Bronchial epithelial cell (primary cell): ENCODE measurements around the gene MYRF. TPM values are rescaled to one million over a fixed set of nuclear protein-coding genes. Genes with fewer than 3 reads are reported as not detected.
A peak's percentile ranks its signal among the peaks of the same experiment; 100 is the strongest.

Experiments used
- DNase-seq: peaks from one replicate; pipeline ENCODE4 v3.0.0-alpha.2; 2010; ENCODE audit warnings: low read depth
- FAIRE-seq: peaks from 2 replicates; lab custom pipeline; 2011; peaks lifted over from hg19 to GRCh38; lab: Jason Lieb, UNC
- H3K27me3 ChIP-seq: 2 replicates; pipeline ENCODE4 v1.5.1; 2011; ENCODE audit warnings: low read length; ENCODE audit not compliant: control insufficient read depth, insufficient read depth
- H3K36me3 ChIP-seq: 2 replicates; pipeline ENCODE4 v1.5.1; 2011; ENCODE audit warnings: low read length; ENCODE audit not compliant: control insufficient read depth, insufficient read depth
- H3K4me3 ChIP-seq: 2 replicates; pipeline ENCODE4 v1.5.1; 2011; ENCODE audit warnings: mild to moderate bottlenecking, low read depth, low read length, control low read depth
- CTCF ChIP-seq: IDR thresholded peaks from 2 replicates; pipeline ENCODE4 v1.5.1; 2011; ENCODE audit warnings: mild to moderate bottlenecking, moderate library complexity, low read length, control low read depth, inconsistent platforms; ENCODE audit not compliant: insufficient read depth, severe bottlenecking
- total RNA-seq: library from RNA; depleted of rRNA; stranded (reverse); fragments of >200 nt; gene quantifications from 2 replicates; pipeline ENCODE4 v1.2.1, GENCODE V29; 2014

Gene MYRF
- total RNA-seq, 1 donor from 2014 or later, result under 0.01 TPM

GRCh38 chr11:61728066-61728939 lies 24.1 kb upstream of the MYRF start:
- no peaks in the 10 kb centered on the region for H3K36me3 ChIP-seq
- no peaks in the 10 kb centered on the region for H3K27me3 ChIP-seq
- no peak overlapping the region for H3K4me3 ChIP-seq
- DNase-seq (no peak), FAIRE-seq (no peak)
- peak; percentile 3 for TF ChIP-seq CTCF

- H3K36me3 ChIP-seq, result no peaks in the 10 kb centered on the region
- FAIRE-seq (no peak), DNase-seq (peak; percentile 69)
- no peak overlapping the region for H3K4me3 ChIP-seq
- TF ChIP-seq CTCF, result no peak
- no peaks in the 10 kb centered on the region for H3K27me3 ChIP-seq
Measured at GRCh38 chr11:61728940-61729219, 23.6 kb upstream of the MYRF start.

- DNase-seq, result peak; percentile 90
- H3K4me3 ChIP-seq, result no peak overlapping the region
- FAIRE-seq, result peak; percentile 88
- no peaks in the 10 kb centered on the region for H3K27me3 ChIP-seq
- H3K36me3 ChIP-seq, result no peaks in the 10 kb centered on the region
- no peak for TF ChIP-seq CTCF
Measured at GRCh38 chr11:61730240-61730994, 22.0 kb upstream of the MYRF start.

GRCh38 chr11:61731211-61731951 lies 21.1 kb upstream of the MYRF start:
- Histone ChIP-seq H3K4me3 (no peak overlapping the region), H3K36me3 (no peaks in the 10 kb centered on the region), H3K27me3 (no peaks in the 10 kb centered on the region)
- FAIRE-seq (no peak), DNase-seq (no peak)
- no peak for TF ChIP-seq CTCF

GRCh38 chr11:61731952-61732675 lies 20.3 kb upstream of the MYRF start:
- H3K36me3 ChIP-seq, result no peaks in the 10 kb centered on the region

More at GRCh38 chr11:61731952-61732675, 20.3 kb upstream of the MYRF start:
- no peaks in the 10 kb centered on the region for H3K27me3 ChIP-seq
- DNase-seq, result no peak
- H3K4me3 ChIP-seq, result no peak overlapping the region
- FAIRE-seq, result no peak
- TF ChIP-seq CTCF, result no peak
